ENCODE results near the gene CCDC24.
A peak's percentile ranks its signal among the peaks of the same experiment; 100 is the strongest.

The CCDC24 gene

GRCh38 chr1:43970502-43970901 is 20.9 kb upstream of the CCDC24 start:
- peaks cover 8% of the 10 kb centered on the region for H3K36me3 ChIP-seq (ENCODE audit: insufficient read depth, low read length)
- H3K9me3 ChIP-seq (ENCODE audit: low read length) = no peaks in the 10 kb centered on the region
- no peak overlapping the region for H2AFZ ChIP-seq (ENCODE audit: low read depth, low read length)
- H3K27me3 ChIP-seq (ENCODE audit: insufficient read depth, low read length) = no peaks in the 10 kb centered on the region
- peaks cover 15% of the 10 kb centered on the region for H3K4me1 ChIP-seq (ENCODE audit: insufficient read depth, low read length)
- H3K4me3 ChIP-seq (ENCODE audit: low read length) = peak overlapping the region; percentile 92

DNA sequence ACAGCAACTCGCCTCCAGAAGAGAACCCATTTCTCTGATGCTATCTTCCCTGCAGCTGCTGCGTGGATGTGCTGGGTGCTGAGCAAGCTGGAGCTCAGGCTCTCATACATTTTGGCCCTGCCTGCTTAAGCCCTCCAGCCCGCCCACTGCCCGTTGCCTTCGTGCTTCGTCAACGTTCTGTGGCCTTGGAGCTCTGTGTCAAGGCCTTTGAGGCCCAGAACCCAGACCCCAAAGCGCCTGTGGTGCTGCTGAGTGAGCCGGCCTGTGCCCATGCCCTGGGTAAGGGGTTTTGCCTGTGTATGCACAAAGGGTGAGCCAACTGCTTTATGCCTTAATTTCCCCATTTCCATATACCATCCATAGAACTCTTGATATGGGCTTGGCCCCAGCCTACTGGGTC is 20.5 kb upstream of the CCDC24 start:
- peaks cover 19% of the 10 kb centered on the region for H3K4me1 ChIP-seq (ENCODE audit: insufficient read depth, low read length)
- H3K4me3 ChIP-seq (ENCODE audit: low read length) = peak overlapping the region; percentile 92

DNA sequence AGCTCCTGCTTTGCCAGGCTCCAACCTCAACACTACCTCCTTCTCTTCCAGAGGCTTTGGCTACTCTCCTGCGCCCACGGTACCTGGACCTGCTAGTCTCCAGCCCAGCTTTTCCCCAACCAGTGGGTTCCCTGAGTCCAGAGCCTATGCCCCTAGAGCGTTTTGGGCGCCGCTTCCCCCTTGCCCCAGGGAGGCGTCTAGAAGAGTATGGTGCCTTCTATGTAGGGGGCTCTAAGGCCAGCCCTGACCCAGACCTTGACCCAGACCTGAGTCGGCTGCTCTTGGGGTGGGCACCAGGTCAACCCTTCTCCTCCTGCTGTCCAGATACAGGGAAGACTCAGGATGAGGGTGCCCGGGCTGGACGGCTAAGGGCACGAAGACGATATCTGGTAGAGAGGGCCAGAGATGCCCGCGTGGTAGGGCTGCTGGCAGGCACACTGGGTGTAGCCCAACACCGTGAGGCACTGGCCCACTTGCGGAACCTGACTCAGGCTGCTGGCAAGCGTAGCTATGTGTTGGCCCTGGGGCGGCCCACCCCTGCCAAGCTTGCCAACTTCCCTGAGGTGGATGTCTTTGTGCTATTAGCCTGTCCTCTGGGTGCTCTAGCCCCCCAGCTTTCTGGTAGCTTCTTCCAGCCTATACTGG is 19.9 kb upstream of the CCDC24 start:
- Histone ChIP-seq H3K36me3 (ENCODE audit: insufficient read depth, low read length) (peaks cover 10% of the 10 kb centered on the region), H3K4me1 (ENCODE audit: insufficient read depth, low read length) (peaks cover 25% of the 10 kb centered on the region), H3K9me3 (ENCODE audit: low read length) (no peaks in the 10 kb centered on the region), H2AFZ (ENCODE audit: low read depth, low read length) (no peak overlapping the region), H3K27me3 (ENCODE audit: insufficient read depth, low read length) (no peaks in the 10 kb centered on the region), H3K4me3 (ENCODE audit: low read length) (no peak overlapping the region)

More for the DNA sequence above, 20.5 kb upstream of the CCDC24 start:
- no peaks in the 10 kb centered on the region for H3K9me3 ChIP-seq (ENCODE audit: low read length)
- no peaks in the 10 kb centered on the region for H3K27me3 ChIP-seq (ENCODE audit: insufficient read depth, low read length)
- peaks cover 8% of the 10 kb centered on the region for H3K36me3 ChIP-seq (ENCODE audit: insufficient read depth, low read length)
- no peak overlapping the region for H2AFZ ChIP-seq (ENCODE audit: low read depth, low read length)

GRCh38 chr1:43973981-43974442 is 17.4 kb upstream of the CCDC24 start:
- Histone ChIP-seq H3K4me1 (ENCODE audit: insufficient read depth, low read length) (peaks cover 47% of the 10 kb centered on the region), H2AFZ (ENCODE audit: low read depth, low read length) (peak overlapping the region; percentile 91), H3K27me3 (ENCODE audit: insufficient read depth, low read length) (no peaks in the 10 kb centered on the region), H3K36me3 (ENCODE audit: insufficient read depth, low read length) (peaks cover 20% of the 10 kb centered on the region), H3K4me3 (ENCODE audit: low read length) (peak overlapping the region; percentile 72), H3K9me3 (ENCODE audit: low read length) (no peaks in the 10 kb centered on the region)

DNA sequence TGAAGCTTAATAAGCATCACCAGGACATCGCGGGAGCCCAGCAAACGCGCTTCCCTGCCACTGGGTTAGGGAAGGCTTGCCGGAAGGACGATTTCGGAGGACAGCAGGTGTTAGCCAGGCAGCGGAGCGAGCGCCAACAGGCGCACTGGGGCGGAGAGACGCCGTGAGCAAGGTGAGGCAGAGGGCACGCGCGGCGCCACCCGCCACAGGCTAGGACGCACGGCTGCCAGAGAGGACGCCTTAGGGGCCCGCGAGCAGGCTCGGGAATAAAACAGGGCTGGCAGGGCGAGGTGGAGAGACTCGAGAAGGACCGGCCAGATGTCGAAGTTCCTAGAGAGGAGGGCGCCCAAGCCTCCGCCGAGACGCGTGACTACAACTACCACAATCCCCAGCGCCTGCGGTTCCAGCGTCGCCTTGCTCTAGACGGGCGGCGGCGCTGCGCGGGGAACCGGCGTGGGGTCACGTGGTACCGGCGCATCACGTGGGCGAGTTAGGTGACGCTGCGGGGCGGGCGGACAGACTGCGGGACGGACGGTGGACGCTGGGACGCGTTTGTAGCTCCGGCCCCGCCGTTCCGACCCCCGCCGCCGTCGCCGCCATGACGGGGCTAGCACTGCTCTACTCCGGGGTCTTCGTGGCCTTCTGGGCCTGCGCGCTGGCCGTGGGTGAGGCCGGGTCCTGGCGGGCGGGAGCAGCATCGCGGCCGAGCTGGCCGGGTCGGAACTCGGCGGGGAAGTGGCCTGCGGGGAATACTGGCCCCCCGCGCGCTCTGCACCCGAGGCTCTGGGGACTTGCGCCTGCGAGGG is 16.8 kb upstream of the CCDC24 start, which contains the start of gene ATP6V0B:
TSS of gene ATP6V0B (plus strand) at position 518 of the 806 bp plus-strand sequence. CDS start at position 599, 81 bp downstream.
- Histone ChIP-seq H3K4me1 (ENCODE audit: insufficient read depth, low read length) (peaks cover 48% of the 10 kb centered on the region), H3K36me3 (ENCODE audit: insufficient read depth, low read length) (peaks cover 20% of the 10 kb centered on the region), H2AFZ (ENCODE audit: low read depth, low read length) (peak within 1 kb of the TSS; percentile 91), H3K9me3 (ENCODE audit: low read length) (no peaks in the 10 kb centered on the region), H3K27me3 (ENCODE audit: insufficient read depth, low read length) (no peaks in the 10 kb centered on the region), H3K4me3 (ENCODE audit: low read length) (peak within 1 kb of the TSS; percentile 72)

GRCh38 chr1:43975249-43975961 is 16.0 kb upstream of the CCDC24 start:
- no peaks in the 10 kb centered on the region for H3K27me3 ChIP-seq (ENCODE audit: insufficient read depth, low read length)
- no peaks in the 10 kb centered on the region for H3K9me3 ChIP-seq (ENCODE audit: low read length)
- H3K4me1 ChIP-seq (ENCODE audit: insufficient read depth, low read length) = peaks cover 55% of the 10 kb centered on the region
- H2AFZ ChIP-seq (ENCODE audit: low read depth, low read length) = peak overlapping the region; percentile 91
- peaks cover 20% of the 10 kb centered on the region for H3K36me3 ChIP-seq (ENCODE audit: insufficient read depth, low read length)
- peak overlapping the region; percentile 72 for H3K4me3 ChIP-seq (ENCODE audit: low read length)

DNA sequence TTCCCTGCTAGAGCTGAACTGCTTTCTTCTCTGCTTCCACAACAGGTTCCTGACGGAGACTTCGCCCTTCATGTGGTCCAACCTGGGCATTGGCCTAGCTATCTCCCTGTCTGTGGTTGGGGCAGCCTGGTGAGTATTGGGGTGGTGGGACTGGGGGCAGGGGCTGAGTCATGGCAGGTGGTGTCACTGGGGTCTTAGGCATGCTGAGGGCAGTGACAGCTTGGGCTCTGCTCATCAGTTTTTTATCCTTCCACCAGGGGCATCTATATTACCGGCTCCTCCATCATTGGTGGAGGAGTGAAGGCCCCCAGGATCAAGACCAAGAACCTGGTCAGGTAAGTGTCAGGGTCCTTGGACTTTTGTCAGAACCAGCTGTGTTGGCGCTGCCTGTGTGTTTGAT is 15.4 kb upstream of the CCDC24 start:
- H3K4me3 ChIP-seq (ENCODE audit: low read length) = peak overlapping the region; percentile 72
- peaks cover 20% of the 10 kb centered on the region for H3K36me3 ChIP-seq (ENCODE audit: insufficient read depth, low read length)
- H3K4me1 ChIP-seq (ENCODE audit: insufficient read depth, low read length) = peaks cover 53% of the 10 kb centered on the region
- no peaks in the 10 kb centered on the region for H3K27me3 ChIP-seq (ENCODE audit: insufficient read depth, low read length)
- no peaks in the 10 kb centered on the region for H3K9me3 ChIP-seq (ENCODE audit: low read length)
- H2AFZ ChIP-seq (ENCODE audit: low read depth, low read length) = no peak overlapping the region

GRCh38 chr1:43976890-43977289 is 14.5 kb upstream of the CCDC24 start:
- no peak overlapping the region for H2AFZ ChIP-seq (ENCODE audit: low read depth, low read length)
- no peaks in the 10 kb centered on the region for H3K9me3 ChIP-seq (ENCODE audit: low read length)
- H3K27me3 ChIP-seq (ENCODE audit: insufficient read depth, low read length) = no peaks in the 10 kb centered on the region
- peaks cover 53% of the 10 kb centered on the region for H3K4me1 ChIP-seq (ENCODE audit: insufficient read depth, low read length)
- no peak overlapping the region for H3K4me3 ChIP-seq (ENCODE audit: low read length)
- H3K36me3 ChIP-seq (ENCODE audit: insufficient read depth, low read length) = peaks cover 26% of the 10 kb centered on the region

DNA sequence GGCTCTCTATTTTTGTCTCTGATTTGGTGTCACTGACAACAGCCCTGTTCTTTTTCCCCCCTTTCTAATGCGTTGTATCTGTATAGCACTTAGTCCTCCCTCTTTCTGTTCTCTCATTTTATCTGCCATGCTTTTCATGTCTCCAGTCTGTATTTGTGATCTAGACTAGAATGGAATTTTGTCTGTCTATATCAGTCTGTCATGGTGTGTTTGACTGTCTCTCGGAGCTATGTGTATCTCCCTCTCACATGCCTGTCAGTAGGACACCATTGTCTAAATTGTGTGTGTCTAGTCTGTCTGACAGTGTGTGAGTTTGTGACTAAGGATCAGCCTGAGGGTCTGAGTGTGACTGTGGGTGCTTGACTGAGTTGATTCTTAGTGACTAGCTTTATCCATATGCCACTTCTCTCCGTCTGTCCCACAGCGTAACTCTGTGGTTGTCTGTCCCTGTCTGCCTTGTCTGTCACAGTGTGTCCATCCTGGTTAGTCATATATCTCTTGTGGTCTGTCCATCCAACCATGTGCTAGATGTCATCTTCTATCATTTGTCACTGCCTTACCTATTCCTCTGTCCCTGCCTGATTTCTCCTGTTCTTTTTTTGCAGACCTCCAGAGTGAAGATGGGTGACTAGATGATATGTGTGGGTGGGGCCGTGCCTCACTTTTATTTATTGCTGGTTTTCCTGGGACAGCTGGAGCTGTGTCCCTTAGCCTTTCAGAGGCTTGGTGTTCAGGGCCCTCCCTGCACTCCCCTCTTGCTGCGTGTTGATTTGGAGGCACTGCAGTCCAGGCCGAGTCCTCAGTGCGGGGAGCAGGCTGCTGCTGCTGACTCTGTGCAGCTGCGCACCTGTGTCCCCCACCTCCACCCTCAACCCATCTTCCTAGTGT is 13.8 kb upstream of the CCDC24 start:
- peaks cover 53% of the 10 kb centered on the region for H3K4me1 ChIP-seq (ENCODE audit: insufficient read depth, low read length)
- no peaks in the 10 kb centered on the region for H3K27me3 ChIP-seq (ENCODE audit: insufficient read depth, low read length)
- no peak overlapping the region for H2AFZ ChIP-seq (ENCODE audit: low read depth, low read length)
- H3K9me3 ChIP-seq (ENCODE audit: low read length) = no peaks in the 10 kb centered on the region
- H3K36me3 ChIP-seq (ENCODE audit: insufficient read depth, low read length) = peaks cover 31% of the 10 kb centered on the region
- peak overlapping the region; percentile 76 for H3K4me3 ChIP-seq (ENCODE audit: low read length)

GRCh38 chr1:43978264-43978550 is 13.2 kb upstream of the CCDC24 start:
- Histone ChIP-seq H3K4me3 (ENCODE audit: low read length) (peak overlapping the region; percentile 76), H3K27me3 (ENCODE audit: insufficient read depth, low read length) (no peaks in the 10 kb centered on the region), H2AFZ (ENCODE audit: low read depth, low read length) (no peak overlapping the region), H3K36me3 (ENCODE audit: insufficient read depth, low read length) (peaks cover 37% of the 10 kb centered on the region), H3K4me1 (ENCODE audit: insufficient read depth, low read length) (peaks cover 53% of the 10 kb centered on the region), H3K9me3 (ENCODE audit: low read length) (no peaks in the 10 kb centered on the region)

GRCh38 chr1:43978551-43979260 is 12.7 kb upstream of the CCDC24 start, which contains the start of gene B4GALT2:
Gene B4GALT2, plus strand, starts transcription at chr1:43979210. Its CDS starts 1,951 bp downstream, at chr1:43981161.
- H2AFZ ChIP-seq (ENCODE audit: low read depth, low read length) = peak within 1 kb of the TSS; percentile 23
- H3K4me3 ChIP-seq (ENCODE audit: low read length) = peak within 1 kb of the TSS; percentile 76
- H3K36me3 ChIP-seq (ENCODE audit: insufficient read depth, low read length) = peaks cover 41% of the 10 kb centered on the region
- H3K27me3 ChIP-seq (ENCODE audit: insufficient read depth, low read length) = no peaks in the 10 kb centered on the region
- peaks cover 53% of the 10 kb centered on the region for H3K4me1 ChIP-seq (ENCODE audit: insufficient read depth, low read length)
- H3K9me3 ChIP-seq (ENCODE audit: low read length) = no peaks in the 10 kb centered on the region

- no peak overlapping the region for H2AFZ ChIP-seq (ENCODE audit: low read depth, low read length)
- H3K4me3 ChIP-seq (ENCODE audit: low read length) = peak overlapping the region; percentile 76
- no peaks in the 10 kb centered on the region for H3K9me3 ChIP-seq (ENCODE audit: low read length)
- no peaks in the 10 kb centered on the region for H3K27me3 ChIP-seq (ENCODE audit: insufficient read depth, low read length)
- peaks cover 50% of the 10 kb centered on the region for H3K4me1 ChIP-seq (ENCODE audit: insufficient read depth, low read length)
- peaks cover 45% of the 10 kb centered on the region for H3K36me3 ChIP-seq (ENCODE audit: insufficient read depth, low read length)
Observed at GRCh38 chr1:43979261-43979527, 12.2 kb upstream of the CCDC24 start.
